Measurements from ENCODE around the gene ZNF71.
A peak's percentile ranks its signal among the peaks of the same experiment; 100 is the strongest.
"Not testable (repeated sequence)": the region's sequence is repeated elsewhere in the genome, so short reads cannot be mapped to it uniquely, and the experiment has no call there.

ZNF71 gene

DNA sequence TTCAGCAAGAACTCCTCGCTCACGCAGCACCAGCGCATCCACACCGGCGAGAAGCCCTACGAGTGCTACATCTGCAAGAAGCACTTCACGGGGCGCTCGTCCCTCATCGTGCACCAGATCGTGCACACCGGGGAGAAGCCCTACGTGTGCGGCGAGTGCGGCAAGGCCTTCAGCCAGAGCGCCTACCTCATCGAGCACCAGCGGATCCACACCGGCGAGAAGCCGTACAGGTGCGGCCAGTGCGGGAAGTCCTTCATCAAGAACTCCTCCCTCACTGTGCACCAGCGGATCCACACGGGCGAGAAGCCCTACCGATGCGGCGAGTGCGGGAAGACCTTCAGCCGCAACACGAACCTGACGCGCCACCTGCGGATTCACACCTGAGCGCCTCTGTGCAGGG is 27.3 kb downstream of the ZNF71 start:
- no peak for DNase-seq (ENCODE audit: low read depth in 3 of 3)

DNA sequence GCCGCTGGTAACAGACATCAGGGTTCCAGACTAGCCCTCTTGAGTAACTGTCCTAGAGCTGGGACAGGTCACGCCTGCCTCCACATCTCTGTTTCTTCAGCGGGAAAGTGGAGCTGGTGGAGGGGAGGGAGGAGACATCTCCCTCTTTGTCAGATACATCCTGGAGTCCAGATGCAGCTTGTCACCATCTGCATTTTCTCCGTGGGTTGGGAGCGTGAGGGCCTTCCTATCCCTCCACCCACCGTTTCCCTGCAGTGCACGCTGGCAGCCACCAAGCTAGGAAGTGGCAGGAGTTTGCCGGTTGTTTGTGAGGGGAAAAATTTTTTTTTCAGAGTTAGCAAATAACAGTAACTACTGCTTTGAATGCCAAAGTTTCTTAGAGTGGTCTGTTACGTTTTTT is 27.9 kb downstream of the ZNF71 start:
- no peak for DNase-seq (ENCODE audit: low read depth in 3 of 3)

DNA sequence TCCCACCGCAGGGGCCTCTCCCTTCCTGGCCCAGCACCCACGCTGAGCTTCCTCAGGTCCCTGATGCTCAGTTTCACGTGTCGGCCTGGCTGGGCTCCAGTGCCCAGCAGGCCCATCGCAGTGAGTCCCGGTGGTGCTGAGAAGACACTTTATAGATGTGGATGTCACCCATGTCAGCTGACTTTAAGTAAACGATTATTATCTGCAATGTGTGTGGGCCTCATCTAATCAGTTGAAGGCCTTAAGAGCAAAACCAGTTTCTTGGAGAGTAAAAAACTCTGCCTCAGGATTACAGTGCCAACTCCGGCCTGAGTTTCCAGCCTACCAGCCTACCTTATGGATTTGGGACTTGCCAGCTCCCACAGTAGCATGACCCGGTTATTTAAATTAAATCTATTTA is 30.6 kb downstream of the ZNF71 start:
- no peak for DNase-seq (ENCODE audit: low read depth in 3 of 3)

DNA sequence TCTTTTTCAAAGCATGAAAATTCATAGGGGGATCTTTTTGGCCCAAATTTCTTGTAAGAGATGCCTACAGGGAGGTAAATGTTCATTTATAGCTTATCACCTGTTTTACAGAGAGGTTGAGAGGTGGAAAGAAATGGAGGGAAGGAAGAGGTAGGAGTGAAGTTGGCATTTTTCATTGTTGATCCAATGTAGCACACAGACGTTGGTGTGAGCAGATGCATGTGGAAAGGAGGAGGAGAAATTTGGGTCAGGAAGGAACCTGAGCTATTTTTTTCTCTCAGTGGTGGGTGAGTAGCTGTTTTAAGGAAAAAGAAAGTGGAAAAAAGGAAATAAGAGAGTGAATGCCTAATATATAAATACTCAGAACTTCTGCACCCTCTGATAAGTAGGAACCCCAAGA is 37.9 kb downstream of the ZNF71 start:
- no peak for DNase-seq (ENCODE audit: low read depth in 3 of 3)

DNA sequence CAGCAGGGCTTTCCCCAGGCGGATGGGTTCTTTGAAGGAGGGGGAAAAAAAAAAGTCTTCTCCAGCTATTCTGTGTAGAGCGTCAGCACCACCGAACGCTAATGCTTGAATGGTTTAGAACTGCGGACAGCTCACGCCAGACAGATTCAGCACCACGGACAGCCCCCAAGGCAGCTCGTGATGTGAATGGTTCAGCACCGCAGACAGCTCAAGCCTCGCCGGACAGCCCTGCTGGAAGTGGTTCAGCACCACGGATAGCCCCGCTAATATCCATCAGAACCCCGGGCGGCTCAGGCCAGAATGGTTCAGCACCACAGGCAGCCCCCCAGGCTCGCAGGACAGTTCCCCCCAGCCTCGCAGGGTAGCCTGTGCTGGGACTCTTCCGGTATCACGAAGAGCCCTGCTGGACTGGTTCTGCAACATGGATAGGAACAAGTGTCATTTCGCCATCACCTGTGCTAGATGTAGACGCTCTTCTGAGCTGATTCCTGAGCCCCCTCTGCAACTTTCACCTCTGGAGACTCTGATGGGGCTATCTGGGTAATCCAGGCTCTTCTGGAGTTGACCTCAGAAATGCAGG is 43.0 kb downstream of the ZNF71 start:
- peak; percentile 7 to 33 (median 19) for DNase-seq (ENCODE audit: low read depth in 3 of 3)

DNA sequence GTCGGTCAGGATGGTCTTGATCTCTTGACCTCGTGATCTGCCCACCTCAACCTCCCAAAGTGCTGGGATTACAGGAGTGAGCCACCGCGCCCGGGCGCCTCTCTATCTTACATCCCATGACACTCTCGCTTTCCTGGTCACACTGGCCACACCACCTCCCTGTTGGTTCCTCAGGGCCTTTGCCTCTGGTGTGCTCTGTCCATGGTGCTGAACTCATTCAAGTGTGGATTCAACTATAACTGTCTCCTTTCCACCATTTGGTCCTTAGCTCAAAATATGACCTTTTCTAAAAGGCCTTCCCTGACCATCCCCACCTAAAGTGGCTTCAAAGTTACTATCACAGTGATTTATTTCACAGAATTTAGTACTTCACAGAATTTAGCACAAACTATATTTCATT is 44.1 kb downstream of the ZNF71 start:
- DNase-seq (ENCODE audit: low read depth in 3 of 3) = no peak

DNA sequence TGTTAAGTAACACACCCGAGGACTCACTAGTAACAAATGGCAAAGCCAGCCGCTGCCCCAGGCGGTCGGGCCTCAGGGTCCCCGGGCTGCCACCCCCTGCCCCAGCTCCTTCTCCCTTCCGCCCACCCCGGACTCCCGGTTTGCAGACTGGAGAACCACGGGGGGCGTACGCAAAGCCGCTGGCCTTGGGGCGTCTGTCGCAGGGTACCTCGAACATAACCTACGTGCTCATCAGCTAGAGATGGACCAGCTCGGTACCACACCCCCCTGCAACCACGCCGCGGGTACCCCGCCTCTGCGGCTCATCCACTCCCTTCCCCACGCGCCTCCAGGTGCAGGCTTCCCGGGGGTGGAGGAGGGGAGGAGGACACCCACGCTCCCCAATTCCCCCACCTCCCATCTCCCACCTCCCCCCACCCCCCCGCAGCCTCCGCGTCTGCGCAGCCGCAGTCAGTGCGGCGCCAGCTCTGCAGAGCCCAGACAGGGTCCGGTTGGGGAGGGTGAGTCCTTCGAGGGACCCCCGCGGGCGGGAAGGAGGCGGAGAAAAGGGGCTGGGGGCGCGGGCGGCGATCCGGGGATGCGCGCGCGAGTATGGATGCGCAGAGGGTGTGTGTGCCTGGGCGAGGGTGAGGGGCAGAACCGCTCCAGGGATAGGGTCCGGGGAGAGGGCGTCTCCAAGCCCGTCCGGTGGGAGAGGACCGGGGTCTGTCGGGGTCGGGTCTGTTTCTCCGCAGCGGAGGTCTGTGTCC is 47.8 kb downstream of the ZNF71 start, which contains the start of gene SMIM17:
TSS of gene SMIM17 (plus strand) at position 449 of the 749 bp plus-strand sequence. CDS start 2,509 bp downstream, outside the sequence.
- DNase-seq (ENCODE audit: low read depth in 3 of 3) = no peak

DNA sequence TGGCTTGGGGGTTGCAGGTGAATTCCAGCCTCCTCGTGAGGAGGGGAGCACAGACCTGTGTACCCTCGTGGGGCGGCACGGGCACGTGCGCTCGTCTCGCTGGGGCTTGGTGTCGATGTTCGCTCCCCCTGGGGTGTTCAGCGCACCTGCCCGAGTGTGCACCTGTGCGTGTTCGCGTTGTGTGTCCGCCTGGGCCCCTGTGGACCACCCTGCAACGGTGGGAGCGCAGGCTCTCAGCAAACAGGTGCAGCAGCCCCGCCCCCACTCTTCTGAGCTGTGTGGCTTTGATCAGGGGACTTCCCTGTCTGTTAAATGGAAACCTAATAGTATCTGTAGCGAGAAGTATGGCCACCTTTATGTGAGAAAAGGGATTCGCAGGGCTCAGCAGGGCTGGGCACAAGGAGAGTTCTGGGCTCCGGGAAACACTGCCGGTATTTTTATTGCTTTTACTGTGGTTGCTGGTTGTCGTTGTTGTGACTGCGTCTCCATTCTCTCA is 48.4 kb downstream of the ZNF71 start:
- no peak for DNase-seq (ENCODE audit: low read depth in 3 of 3)

DNA sequence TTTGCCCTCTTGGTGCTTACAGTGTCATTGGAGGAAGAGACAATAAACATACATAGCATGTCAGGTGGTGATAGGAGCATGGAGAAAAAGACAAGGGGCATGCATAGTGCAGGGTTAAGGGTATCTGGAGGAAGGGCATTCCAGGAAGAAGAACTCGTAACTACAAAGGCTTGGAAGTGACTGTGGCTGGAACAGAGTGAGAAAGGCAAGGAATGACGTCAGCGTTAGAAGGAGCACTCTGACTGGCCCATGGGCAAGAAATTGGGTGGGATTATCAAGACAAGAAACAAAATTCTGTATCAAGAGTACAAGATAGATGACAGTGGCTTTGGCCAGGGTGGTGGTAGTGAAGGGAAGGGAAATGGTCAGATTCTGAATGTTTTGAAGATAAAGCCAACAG is 59.0 kb downstream of the ZNF71 start:
- DNase-seq (ENCODE audit: low read depth in 3 of 3) = no peak

DNA sequence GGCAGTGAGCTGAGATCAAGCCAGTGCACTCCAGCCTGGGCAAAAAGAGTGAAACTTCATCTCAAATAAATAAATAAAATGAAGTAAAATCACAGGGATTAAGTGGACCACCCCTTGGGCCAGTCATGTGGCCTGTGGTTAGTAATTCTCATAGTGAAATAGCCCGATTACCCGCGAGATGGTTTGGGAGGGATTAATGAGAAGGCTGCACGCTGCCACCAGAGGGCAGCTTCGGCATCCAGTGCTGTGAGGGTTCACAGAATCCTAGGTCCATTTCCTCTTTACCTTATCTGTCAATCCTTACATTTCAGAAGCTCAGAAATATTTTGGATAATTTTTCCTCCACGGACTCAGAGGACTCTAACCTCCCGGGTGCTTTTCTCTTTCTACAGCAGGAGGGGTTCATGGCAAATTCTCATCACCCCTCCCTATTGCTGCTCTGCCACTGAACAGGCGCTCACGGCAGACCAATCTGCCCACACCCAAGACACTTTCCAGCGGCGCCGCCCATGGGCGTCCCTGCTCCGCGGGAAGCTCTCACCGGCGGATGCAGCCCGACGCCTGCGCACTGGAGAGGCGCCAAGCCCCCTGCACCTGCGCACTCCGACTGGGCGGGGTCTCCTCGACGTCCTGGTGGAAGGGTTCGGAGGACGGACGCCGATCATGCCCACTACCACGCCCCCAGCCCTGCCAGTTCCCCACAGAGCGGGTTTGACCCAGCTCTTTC is 65.4 kb downstream of the ZNF71 start:
- no peak for DNase-seq (ENCODE audit: low read depth in 3 of 3)

DNA sequence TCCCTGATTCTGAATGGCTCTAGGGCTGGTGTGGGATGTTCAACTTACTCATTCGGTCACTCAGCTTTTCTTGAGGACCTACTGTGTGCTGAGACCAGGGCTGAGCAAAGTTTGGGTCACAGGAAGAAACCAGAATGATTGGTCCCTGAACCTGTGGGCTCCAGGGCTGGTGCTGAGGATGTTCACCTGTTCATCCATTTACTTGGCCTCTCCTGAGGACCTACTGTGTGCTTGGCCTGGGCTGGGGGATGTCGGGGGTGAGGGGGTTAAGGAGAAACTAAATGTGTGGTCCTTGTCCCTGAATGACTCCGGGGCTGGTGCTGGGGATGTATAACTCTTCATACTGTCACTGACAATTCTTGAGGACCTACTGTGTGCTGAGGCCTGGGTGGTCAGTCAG is 66.1 kb downstream of the ZNF71 start:
- no peak for DNase-seq (ENCODE audit: low read depth in 3 of 3)

DNA sequence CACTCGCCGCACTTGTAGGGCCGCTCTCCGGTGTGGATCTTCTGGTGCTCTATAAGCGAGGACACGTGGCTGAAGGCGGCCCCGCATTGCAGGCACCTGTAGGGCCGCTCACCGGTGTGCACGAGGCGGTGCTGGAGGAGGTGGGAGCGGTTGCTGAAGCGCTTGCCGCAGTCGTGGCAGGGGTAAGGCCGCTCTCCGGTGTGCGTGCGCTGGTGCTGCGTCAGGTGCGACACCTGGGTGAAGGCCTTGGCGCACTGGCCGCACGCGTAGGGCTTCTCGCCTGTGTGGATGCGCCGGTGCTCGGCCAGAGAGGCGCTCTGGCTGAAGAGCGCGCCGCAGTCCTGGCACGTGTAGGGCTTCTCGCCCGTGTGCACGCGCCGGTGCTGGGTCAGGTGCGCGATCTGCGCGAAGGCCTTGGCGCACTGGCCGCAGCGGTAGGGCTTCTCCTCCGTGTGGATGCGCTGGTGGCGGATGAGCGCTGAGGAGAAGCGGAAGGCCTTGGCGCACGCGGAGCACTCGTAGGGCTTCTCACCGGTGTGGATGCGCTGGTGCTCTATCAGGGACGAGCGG is 68.9 kb downstream of the ZNF71 start:
- no peak for DNase-seq (ENCODE audit: low read depth in 3 of 3)

DNA sequence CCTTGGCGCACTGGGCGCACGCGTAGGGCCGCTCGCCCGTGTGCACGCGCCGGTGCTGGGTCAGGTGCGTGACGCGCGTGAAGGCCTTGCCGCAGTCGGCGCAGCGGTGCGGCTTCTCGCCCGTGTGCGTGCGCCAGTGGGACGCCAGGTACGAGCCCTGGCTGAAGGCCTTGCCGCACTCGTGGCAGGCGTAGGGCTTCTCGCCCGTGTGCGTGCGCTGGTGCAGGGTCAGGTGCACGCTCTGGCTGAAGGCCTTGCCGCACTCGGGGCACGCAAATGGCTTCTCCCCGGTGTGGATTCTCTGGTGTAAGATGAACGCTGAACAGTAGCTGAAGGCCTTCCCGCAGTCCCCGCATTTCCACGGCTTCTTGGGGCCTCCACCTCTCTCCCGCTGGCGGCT is 69.4 kb downstream of the ZNF71 start:
- DNase-seq (ENCODE audit: low read depth in 3 of 3) = no peak

DNA sequence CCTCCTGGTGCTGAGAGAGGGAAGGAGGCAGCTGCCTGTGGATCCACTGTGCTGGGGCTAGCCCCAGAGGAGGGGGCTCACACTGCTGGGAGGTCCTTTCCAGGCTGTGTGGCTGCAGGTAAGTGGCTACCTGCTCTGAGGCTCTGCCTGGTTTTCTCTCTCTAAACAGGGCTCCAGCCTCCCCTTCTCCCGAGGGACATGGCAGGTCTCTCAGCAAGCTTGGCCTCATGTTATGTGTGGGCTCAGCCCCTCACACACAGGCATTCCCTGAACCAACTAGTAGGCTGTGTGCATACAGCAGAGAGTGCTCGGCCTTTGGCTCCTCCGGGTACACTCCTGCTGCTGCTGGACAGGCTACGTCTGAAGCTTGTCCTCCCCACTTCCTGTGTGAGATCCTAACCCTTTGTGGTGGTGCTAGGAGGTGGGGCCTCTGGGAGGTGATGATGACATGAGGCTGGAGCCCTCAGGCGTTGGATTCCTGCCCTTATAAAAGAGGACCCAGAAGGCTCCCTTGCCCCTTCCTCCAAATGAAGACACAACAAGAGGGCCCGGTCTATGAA is 72.3 kb downstream of the ZNF71 start:
- no peak for DNase-seq (ENCODE audit: low read depth in 3 of 3)

DNA sequence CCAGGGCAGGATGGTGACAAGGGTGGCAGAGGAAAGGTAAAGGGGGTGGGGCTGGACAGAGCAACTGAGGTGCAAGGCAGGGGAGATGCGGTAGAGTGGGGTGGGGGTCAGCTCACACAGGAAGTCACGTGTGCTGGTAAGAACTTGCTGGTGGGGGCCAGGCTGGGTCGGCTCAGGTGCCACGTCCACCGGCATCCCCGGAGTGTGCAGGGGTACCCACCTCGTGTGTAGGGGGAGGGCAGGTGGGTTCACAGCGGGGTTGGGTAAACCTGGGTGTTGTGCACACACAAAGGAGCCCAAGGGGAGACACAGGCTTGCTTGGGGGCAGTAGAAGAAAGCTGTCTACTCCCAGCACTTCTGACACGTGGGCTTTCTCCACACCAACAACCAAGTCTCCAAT is 73.6 kb downstream of the ZNF71 start:
- no peak for DNase-seq (ENCODE audit: low read depth in 3 of 3)

DNA sequence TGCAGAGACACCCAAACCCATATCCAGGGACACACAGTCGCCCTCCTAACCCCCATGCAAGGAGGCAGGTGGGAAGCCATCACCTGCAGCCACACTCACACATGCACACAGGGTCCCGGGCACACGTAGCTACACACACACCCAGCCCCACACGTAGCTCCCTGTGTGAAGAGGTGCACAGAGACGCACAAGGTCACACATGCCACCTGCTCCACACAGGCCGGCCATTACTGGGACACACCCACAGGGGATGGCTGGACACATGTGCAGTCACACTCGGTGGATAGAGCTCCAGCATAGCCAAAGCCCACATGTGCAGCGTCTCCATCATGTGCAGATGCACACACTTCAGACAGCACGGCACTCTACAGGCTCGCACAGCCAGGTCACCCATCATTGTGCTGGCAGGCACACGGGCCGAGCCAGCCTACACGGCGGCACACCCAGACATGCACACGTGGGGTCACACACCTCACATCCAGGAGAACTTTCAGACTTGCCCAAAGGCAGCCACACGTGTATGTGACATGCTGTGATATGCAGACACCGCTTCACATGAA is 75.4 kb downstream of the ZNF71 start:
- DNase-seq (ENCODE audit: low read depth in 3 of 3) = no peak

DNA sequence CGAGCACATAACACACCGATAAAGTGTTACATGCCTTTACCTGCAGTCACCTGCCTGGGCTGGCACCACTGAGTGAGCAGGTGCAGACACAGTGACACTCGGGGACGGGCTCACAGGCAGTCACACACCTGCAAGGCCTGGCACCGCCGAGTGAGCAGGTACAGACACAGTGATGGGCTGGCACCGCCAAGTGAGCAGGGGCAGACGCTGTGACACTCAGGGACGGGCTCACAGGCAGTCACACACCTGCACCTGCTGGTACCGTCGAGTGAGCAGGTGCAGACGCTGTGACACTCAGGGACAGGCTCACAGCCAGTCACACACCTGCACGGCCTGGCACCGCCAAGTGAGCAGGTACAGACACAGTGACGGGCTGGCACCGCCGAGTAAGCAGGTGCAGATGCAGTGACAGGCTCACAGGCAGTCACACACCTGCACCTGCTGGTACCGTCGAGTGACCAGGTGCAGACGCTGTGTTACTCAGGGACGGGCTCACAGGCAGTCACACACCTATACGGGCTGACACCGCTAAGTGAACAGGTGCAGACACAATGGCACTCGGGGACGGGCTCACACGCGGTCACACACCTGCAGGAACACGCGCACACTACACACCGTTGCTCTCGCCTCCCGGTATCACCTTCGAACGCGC is 76.0 kb downstream of the ZNF71 start:
- no peak for DNase-seq (ENCODE audit: low read depth in 3 of 3)

DNA sequence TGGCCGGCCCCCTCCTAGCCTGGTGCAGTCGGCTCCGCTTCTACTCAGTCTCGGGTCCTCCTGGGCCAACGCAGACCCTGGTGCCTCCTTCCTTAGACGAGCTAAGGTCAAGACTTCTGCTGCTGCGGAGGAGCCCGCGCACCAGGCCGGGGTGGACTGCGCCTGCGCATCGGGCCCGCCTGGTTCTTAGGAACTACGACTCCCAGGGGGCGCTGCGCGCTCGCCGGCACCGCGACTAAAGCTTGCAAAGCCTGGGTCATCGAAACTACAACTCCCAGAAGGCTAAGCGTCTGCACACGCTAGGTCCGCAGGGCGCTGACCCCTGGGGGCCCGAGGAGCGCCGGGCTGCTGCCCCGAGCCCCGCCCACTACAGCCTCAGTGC is 76.5 kb downstream of the ZNF71 start, which contains the start of gene ZNF835:
TSS of gene ZNF835 (minus strand) at position 145 of the 382 bp plus-strand sequence. CDS start 6,559 bp downstream, outside the sequence.
- DNase-seq (ENCODE audit: low read depth in 3 of 3) = peak; percentile 53 to 75 (median 74)

DNA sequence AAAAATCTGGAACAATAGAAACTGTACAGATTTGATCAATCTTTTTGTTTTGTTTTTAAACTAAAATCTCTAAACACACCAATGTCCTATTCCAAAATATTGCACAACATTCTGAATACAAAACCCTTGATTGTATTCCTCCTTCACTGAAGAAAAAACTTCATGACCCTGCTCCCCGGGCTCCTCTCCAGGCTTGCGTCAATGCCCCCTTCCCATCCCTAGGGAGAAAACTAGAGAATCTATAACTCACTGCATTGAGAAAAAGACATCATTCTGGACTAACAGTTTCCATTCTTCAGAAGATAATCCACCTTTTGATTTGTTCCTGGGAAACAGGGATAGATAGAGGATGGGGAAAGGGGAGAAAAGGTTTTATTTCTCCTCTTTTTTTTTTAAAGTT is 77.5 kb downstream of the ZNF71 start:
- DNase-seq (ENCODE audit: low read depth in 3 of 3) = not testable (repeated sequence)

Measured in stimulated activated CD4-positive, alpha-beta T cell treated with anti-CD3 and anti-CD28 coated beads, TNF-alpha, amount 100 ng/mL, for 48 hours (primary cell).